ENCODE results near the gene SLC25A25. TPM values are rescaled to one million over a fixed set of nuclear protein-coding genes. Genes with fewer than 3 reads are reported as not detected.
A peak's percentile ranks its signal among the peaks of the same experiment; 100 is the strongest.

Gene SLC25A25
- total and polyA plus RNA-seq, 9 of the 15 experiments (the other 6 are each of a cell fraction or from before 2014, with no cell fraction given) = 0.07 to 35.9 (median 23.2) TPM

GRCh38 chr9:128149951-128150593 lies 82.0 kb downstream of the SLC25A25 start:
- BruUV-seq (replicated peaks) = no TSS peak
- CTCF ChIA-PET (ENCODE audit: low intra/inter-chr PET ratio) = no interaction called here
- intact Hi-C loops (cut with micrococcal nuclease) = no loop called here
- Histone ChIP-seq H3K27ac (ENCODE audit: extremely low read depth, low read depth, low read length) (peak overlapping the region; percentile 9; the same call in 1 of the 3 replicates), H3K9me1 (ENCODE audit: control insufficient read depth, insufficient read depth, low read length) (peaks cover 8% of the 10 kb centered on the region), H2AFZ (ENCODE audit: low read depth, low read length) (peak overlapping the region; percentile 94), H3K9ac (ENCODE audit: insufficient read depth in 1 of 2, low read depth in 2 of 2, low read length in 2 of 2) (peak overlapping the region; percentile 10 to 82), H3K36me3 (ENCODE audit: control insufficient read depth, insufficient read depth, low read length) (no peaks in the 10 kb centered on the region), H4K20me1 (replicated peaks; ENCODE audit: control insufficient read depth, insufficient read depth, low read length) (no peaks in the 10 kb centered on the region), H3K27me3 (ENCODE audit: control insufficient read depth in 2 of 2, insufficient read depth in 2 of 2, low read length in 2 of 2) (no peaks in the 10 kb centered on the region), H3K4me1 (replicated peaks in 1 of 2; ENCODE audit: control insufficient read depth in 2 of 2, insufficient read depth in 2 of 2, low read length in 2 of 2) (peaks cover 17 to 72% of the 10 kb centered on the region in 2 experiments), H3K79me2 (ENCODE audit: control insufficient read depth, insufficient read depth, low read length) (no peaks in the 10 kb centered on the region), H3K9me3 (replicated peaks; ENCODE audit: control insufficient read depth, insufficient read depth, low read depth, low read length) (no peaks in the 10 kb centered on the region), H3K4me2 (ENCODE audit: insufficient read depth, low read length) (peak overlapping the region; percentile 61), H3K4me3 (no peak overlapping the region)
- WGBS (ENCODE audit: insufficient coverage, low coverage, missing lambda C conversion rate) = 41% methylated on average over 11 of the region's 11 CpGs
- in situ Hi-C loops (cut with MboI) = no loop called here
- POLR2A ChIA-PET = interaction anchor here (0.6 to 3.6 kb wide), 7 partner anchors 11 to 72 kb away, joined by 3 to 37 read pairs (median 4); partner anchors contain the start of gene BBLN
- peak; percentile 2; the same call in 2 of the 3 replicates for ATAC-seq
- FAIRE-seq = no peak
- DNase-seq (ENCODE audit: extremely low read depth in 1 of 4, low spot score in 3 of 4) = peak; percentile 34 to 57 (median 48)
- no peak for TF ChIP-seq ZNF436 (CRISPR knock-in tag; IDR thresholded peaks at IDR 0.05)
- no peak for TF ChIP-seq DNMT1 (IDR thresholded peaks at IDR 0.05)
- no peak for TF ChIP-seq PHF8 (IDR thresholded peaks at IDR 0.05; ENCODE audit: borderline replicate concordance, low read length)
- 0 out of 2 replicates have a peak, but pooled peaks have one; percentile 4 for TF ChIP-seq ZKSCAN1 (IDR thresholded peaks at IDR 0.05; ENCODE audit: low read depth, low read length)
- no peak for TF ChIP-seq NR4A1 (CRISPR knock-in tag; IDR thresholded peaks at IDR 0.05)
- 0 out of 2 replicates have a peak, but pooled peaks have one; percentile 14 for TF ChIP-seq NR4A1 (tag; IDR thresholded peaks at IDR 0.05)
- TF ChIP-seq CHCHD3 (CRISPR knock-in tag; IDR thresholded peaks at IDR 0.05) = no peak
- TF ChIP-seq JUNB (CRISPR knock-in tag; conservative IDR thresholded peaks at IDR 0.05) = no peak
- TF ChIP-seq MAFF (IDR thresholded peaks at IDR 0.05; ENCODE audit: low read length) = no peak
- no peak for TF ChIP-seq ZNF384 (IDR thresholded peaks at IDR 0.05; ENCODE audit: low read depth, low read length)
- TF ChIP-seq PREB (CRISPR knock-in tag; IDR thresholded peaks at IDR 0.05) = no peak
- no peak for TF ChIP-seq HNRNPUL1 (IDR thresholded peaks at IDR 0.05; ENCODE audit: low read length)
- no peak for TF ChIP-seq MAFK (IDR thresholded peaks at IDR 0.05; ENCODE audit: low read length)
- TF ChIP-seq ERF (CRISPR knock-in tag; IDR thresholded peaks at IDR 0.05) = 0 out of 2 replicates have a peak, but pooled peaks have one; percentile 32
- TF ChIP-seq FOXJ3 (CRISPR knock-in tag; IDR thresholded peaks at IDR 0.05) = no peak
- 0 out of 2 replicates have a peak, but pooled peaks have one; percentile 21 for TF ChIP-seq PRMT5 (CRISPR knock-in tag; IDR thresholded peaks at IDR 0.05)
- TF ChIP-seq RBM39 (optimal IDR thresholded peaks at IDR 0.05; ENCODE audit: low read depth, low read length) = peak; percentile 21
- no peak for TF ChIP-seq TEAD2 (tag; IDR thresholded peaks at IDR 0.05)
